GM18520 (cell line): ENCODE results near the gene RPS29.
"Not testable (repeated sequence)": the region's sequence is repeated elsewhere in the genome, so short reads cannot be mapped to it uniquely, and the experiment has no call there.

Experiments
- ATAC-seq: cut with Tn5 transposase; IDR thresholded peaks from one replicate; pipeline ENCODE4 v1.9.1; 2021; ENCODE audit not compliant: unreplicated experiment

RPS29 gene

GRCh38 chr14:49585803-49586672 is at the start of gene RPS29:
Gene RPS29 (minus strand): TSS chr14:49586380. CDS start chr14:49586346, 34 bp downstream.
- ATAC-seq = peak; percentile 77

GRCh38 chr14:49634547-49635334 is 48.6 kb upstream of the RPS29 start, which contains the start of gene DNAAF2:
Gene DNAAF2 (minus strand): TSS chr14:49635244. CDS start chr14:49635149, 95 bp downstream.
- ATAC-seq = peak; percentile 18

- ATAC-seq = peak; percentile 64
Observed at GRCh38 chr14:49633640-49634546, 47.7 kb upstream of the RPS29 start.

GRCh38 chr14:49623941-49624839 is 38.0 kb upstream of the RPS29 start:
- ATAC-seq = no peak

GRCh38 chr14:49623387-49623786 is 37.2 kb upstream of the RPS29 start:
- ATAC-seq = no peak

- ATAC-seq = no peak
Observed at GRCh38 chr14:49622022-49622607, 35.9 kb upstream of the RPS29 start.

GRCh38 chr14:49621114-49621881 is 35.1 kb upstream of the RPS29 start:
- peak; percentile 2 for ATAC-seq

- ATAC-seq = peak; percentile 83
Observed at GRCh38 chr14:49620182-49621113, 34.3 kb upstream of the RPS29 start, which contains the start of the genes MGAT2 and RPL36AL. Gene MGAT2 (plus strand): TSS chr14:49620799. CDS start chr14:49621269, 470 bp downstream. Gene RPL36AL (minus strand): TSS chr14:49620626. CDS start chr14:49619104, 1,522 bp downstream.

GRCh38 chr14:49619730-49620129 is 33.5 kb upstream of the RPS29 start:
- no peak for ATAC-seq

GRCh38 chr14:49619273-49619672 is 33.1 kb upstream of the RPS29 start:
- ATAC-seq = not testable (repeated sequence)

GRCh38 chr14:49617852-49618519 is 31.8 kb upstream of the RPS29 start:
- ATAC-seq = no peak

GRCh38 chr14:49615776-49616175 is 29.6 kb upstream of the RPS29 start:
- ATAC-seq = no peak

GRCh38 chr14:49614196-49614595 is 28.0 kb upstream of the RPS29 start:
- no peak for ATAC-seq

GRCh38 chr14:49612671-49613070 is 26.5 kb upstream of the RPS29 start:
- no peak for ATAC-seq

GRCh38 chr14:49612251-49612650 is 26.1 kb upstream of the RPS29 start:
- ATAC-seq = no peak

GRCh38 chr14:49607583-49607982 is 21.4 kb upstream of the RPS29 start:
- ATAC-seq = no peak
